Sciatic nerve (tissue), 2 donors: ENCODE measurements around the gene PRKD1. TPM values are rescaled to one million over a fixed set of nuclear protein-coding genes. Genes with fewer than 3 reads are reported as not detected.
"Not testable (repeated sequence)": the region's sequence is repeated elsewhere in the genome, so short reads cannot be mapped to it uniquely, and the experiment has no call there.

ENCODE experiments used
- ATAC-seq: fragments of 200-7000 bp; cut with Tn5 transposase; one replicate; pipeline ENCODE4 v1.9.1; 2020; ENCODE audit warnings: mild to moderate bottlenecking, moderate library complexity
- DNase-seq: peaks from one replicate; pipeline ENCODE4 v3.0.0-alpha.2; 2020; ENCODE audit warnings: low spot score
- intact Hi-C: fragments of 100-400 bp; cut with DNase I; formaldehyde crosslinking; loops from one replicate; pipeline ENCODE4 v1.14.2; 2022
- total RNA-seq: library from RNA; stranded (reverse); fragmentation: NEBNext Ultra II Directional; extraction: Animal tissue kit (Norgen Biotek cat#: 25700); gene quantifications from one replicate; pipeline ENCODE4 v1.2.1, GENCODE V29; 2021
- donor health status: DM: no; HTN: no; CAD: no.
- donor health status: DM: no; HTN: no; CAD: no.

The PRKD1 gene
- total RNA-seq, 1 donor from 2014 or later: 34.0 TPM

- intact Hi-C loops: no loop called here
- ATAC-seq (peak; percentile 30), DNase-seq (no peak)
These were observed 211.5 kb downstream of the PRKD1 start for GRCh38 chr14:29716150-29716549.

GRCh38 chr14:29712601-29713000, 215.0 kb downstream of the PRKD1 start:
- intact Hi-C loops: no loop called here
- no peak for DNase-seq

GRCh38 chr14:29710015-29710414, 217.6 kb downstream of the PRKD1 start:
- DNase-seq: no peak
- intact Hi-C loops: no loop called here
- ATAC-seq: no peak

More at GRCh38 chr14:29712601-29713000, 215.0 kb downstream of the PRKD1 start:
- no peak for ATAC-seq

GRCh38 chr14:29709490-29709889, 218.2 kb downstream of the PRKD1 start:
- no peak for DNase-seq
- intact Hi-C loops: no loop called here
- no peak for ATAC-seq

GRCh38 chr14:29706700-29707099, 220.9 kb downstream of the PRKD1 start:
- intact Hi-C loops: no loop called here
- ATAC-seq: no peak
- no peak for DNase-seq

- DNase-seq (no peak), ATAC-seq (no peak)
- intact Hi-C loops: no loop called here
These were observed 221.8 kb downstream of the PRKD1 start for GRCh38 chr14:29705801-29706200.

GRCh38 chr14:29689597-29689996, 238.1 kb downstream of the PRKD1 start:
- intact Hi-C loops, DNase-seq, ATAC-seq: not testable (repeated sequence)

- intact Hi-C loops: no loop called here
- ATAC-seq (no peak), DNase-seq (no peak)
These were observed 239.8 kb downstream of the PRKD1 start for GRCh38 chr14:29687866-29688265.

GRCh38 chr14:29687071-29687765, 240.4 kb downstream of the PRKD1 start:
- DNase-seq: no peak
- ATAC-seq: no peak
- intact Hi-C loops: no loop called here

GRCh38 chr14:29684926-29685325, 242.7 kb downstream of the PRKD1 start:
- DNase-seq (no peak), ATAC-seq (no peak)
- intact Hi-C loops: no loop called here

GRCh38 chr14:29682789-29683188, 244.9 kb downstream of the PRKD1 start:
- intact Hi-C loops: no loop called here
- ATAC-seq: no peak
- DNase-seq: no peak

GRCh38 chr14:29681316-29681715, 246.3 kb downstream of the PRKD1 start:
- no peak for ATAC-seq

GRCh38 chr14:29674566-29675285, 252.9 kb downstream of the PRKD1 start:
- intact Hi-C loops: no loop called here

More at GRCh38 chr14:29681316-29681715, 246.3 kb downstream of the PRKD1 start:
- no peak for DNase-seq
- intact Hi-C loops: no loop called here

GRCh38 chr14:29672831-29673230, 254.8 kb downstream of the PRKD1 start:
- ATAC-seq: no peak
- intact Hi-C loops: no loop called here
- no peak for DNase-seq

More at GRCh38 chr14:29674566-29675285, 252.9 kb downstream of the PRKD1 start:
- no peak for DNase-seq
- ATAC-seq: no peak

GRCh38 chr14:29671034-29671433, 256.6 kb downstream of the PRKD1 start:
- ATAC-seq: no peak
- intact Hi-C loops: no loop called here

GRCh38 chr14:29668201-29668600, 259.4 kb downstream of the PRKD1 start:
- ATAC-seq (no peak), DNase-seq (no peak)
- intact Hi-C loops: no loop called here

More at GRCh38 chr14:29671034-29671433, 256.6 kb downstream of the PRKD1 start:
- DNase-seq: no peak

- ATAC-seq: no peak
- intact Hi-C loops: no loop called here
- no peak for DNase-seq
These were observed 263.1 kb downstream of the PRKD1 start for GRCh38 chr14:29664515-29664914.

GRCh38 chr14:29663281-29663801, 264.3 kb downstream of the PRKD1 start:
- DNase-seq: no peak
- intact Hi-C loops: no loop called here
- peak; percentile 91 for ATAC-seq

GRCh38 chr14:29654901-29655550, 272.6 kb downstream of the PRKD1 start:
- DNase-seq: no peak
- intact Hi-C loops: no loop called here
- no peak for ATAC-seq

GRCh38 chr14:29653303-29653702, 274.3 kb downstream of the PRKD1 start:
- no peak for ATAC-seq
- intact Hi-C loops: no loop called here

More at GRCh38 chr14:29653303-29653702, 274.3 kb downstream of the PRKD1 start:
- DNase-seq: no peak
